Measurements from ENCODE around the gene ARID1B. TPM values are rescaled to one million over a fixed set of nuclear protein-coding genes. Genes with fewer than 3 reads are reported as not detected.

The ARID1B gene
- total and polyA plus RNA-seq, 9 of the 15 experiments (the other 6 are each of a cell fraction or from before 2014, with no cell fraction given) = 12.5 to 50.5 (median 25.8) TPM

DNA sequence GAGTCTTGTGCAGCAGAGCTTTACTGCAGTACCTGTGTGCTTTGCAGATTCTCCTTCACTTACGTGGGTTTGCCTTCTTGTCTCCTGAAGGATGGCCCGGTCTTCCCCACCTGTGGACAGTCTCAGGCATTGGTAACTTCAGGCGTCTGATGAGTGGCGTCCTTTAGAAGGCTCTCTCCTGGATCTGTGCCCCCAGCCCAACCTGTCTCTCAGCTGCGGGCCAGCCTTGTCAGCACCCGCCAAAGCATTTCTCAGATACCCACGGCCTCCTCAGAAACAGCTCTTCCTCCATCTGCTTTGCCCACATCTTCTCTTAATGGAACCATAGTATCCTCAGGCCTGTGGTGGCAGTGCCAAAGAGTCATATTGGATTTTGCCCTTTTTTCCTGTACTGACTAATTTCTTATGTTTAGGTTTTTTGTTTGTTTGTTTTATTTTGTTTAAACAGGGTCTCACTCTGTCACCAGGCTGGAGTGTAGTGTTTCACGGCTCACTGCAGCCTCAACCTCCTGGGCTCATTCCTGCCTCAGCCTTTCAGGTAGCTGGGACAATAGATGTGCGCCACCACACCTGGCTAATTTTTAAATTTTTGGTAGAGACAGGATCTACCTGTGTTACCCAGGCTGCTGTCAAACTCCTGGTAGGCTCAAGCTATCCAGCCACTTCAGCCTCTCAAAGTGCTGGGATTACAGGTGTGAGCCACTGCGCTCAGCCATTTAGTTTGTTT lies 96.6 kb downstream of the ARID1B start (continued):
- TF ChIP-seq, protein P1, sequence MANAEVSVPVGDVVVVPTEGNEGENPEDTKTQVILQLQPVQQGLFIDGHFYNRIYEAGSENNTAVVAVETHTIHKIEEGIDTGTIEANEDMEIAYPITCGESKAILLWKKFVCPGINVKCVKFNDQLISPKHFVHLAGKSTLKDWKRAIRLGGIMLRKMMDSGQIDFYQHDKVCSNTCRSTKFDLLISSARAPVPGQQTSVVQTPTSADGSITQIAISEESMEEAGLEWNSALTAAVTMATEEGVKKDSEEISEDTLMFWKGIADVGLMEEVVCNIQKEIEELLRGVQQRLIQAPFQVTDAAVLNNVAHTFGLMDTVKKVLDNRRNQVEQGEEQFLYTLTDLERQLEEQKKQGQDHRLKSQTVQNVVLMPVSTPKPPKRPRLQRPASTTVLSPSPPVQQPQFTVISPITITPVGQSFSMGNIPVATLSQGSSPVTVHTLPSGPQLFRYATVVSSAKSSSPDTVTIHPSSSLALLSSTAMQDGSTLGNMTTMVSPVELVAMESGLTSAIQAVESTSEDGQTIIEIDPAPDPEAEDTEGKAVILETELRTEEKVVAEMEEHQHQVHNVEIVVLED (CRISPR knock-in tag; IDR thresholded peaks at IDR 0.05) = no peak
- TF ChIP-seq, protein P2, sequence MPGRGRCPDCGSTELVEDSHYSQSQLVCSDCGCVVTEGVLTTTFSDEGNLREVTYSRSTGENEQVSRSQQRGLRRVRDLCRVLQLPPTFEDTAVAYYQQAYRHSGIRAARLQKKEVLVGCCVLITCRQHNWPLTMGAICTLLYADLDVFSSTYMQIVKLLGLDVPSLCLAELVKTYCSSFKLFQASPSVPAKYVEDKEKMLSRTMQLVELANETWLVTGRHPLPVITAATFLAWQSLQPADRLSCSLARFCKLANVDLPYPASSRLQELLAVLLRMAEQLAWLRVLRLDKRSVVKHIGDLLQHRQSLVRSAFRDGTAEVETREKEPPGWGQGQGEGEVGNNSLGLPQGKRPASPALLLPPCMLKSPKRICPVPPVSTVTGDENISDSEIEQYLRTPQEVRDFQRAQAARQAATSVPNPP (IDR thresholded peaks at IDR 0.05; ENCODE audit: borderline replicate concordance, insufficient read depth, insufficient read length) = no peak
- TF ChIP-seq KHSRP (IDR thresholded peaks at IDR 0.05) (no peak), HNRNPUL1 (IDR thresholded peaks at IDR 0.05; ENCODE audit: low read length) (no peak), ZNF644 (tag; IDR thresholded peaks at IDR 0.05; ENCODE audit: low read depth) (no peak), SOX6 (IDR thresholded peaks at IDR 0.05) (no peak), ILK (tag; IDR thresholded peaks at IDR 0.05; ENCODE audit: borderline replicate concordance, low read depth) (no peak), IFI16 (CRISPR knock-in tag; IDR thresholded peaks at IDR 0.05) (no peak)
